OCI-LY3 (cell line): ENCODE results near the gene KTN1.

Experiments
- H2AFZ ChIP-seq: fragments of 200-600, 300-600 bp; shearing (Covaris generic); 2 replicates; pipeline ENCODE4 v1.6.0; 2014; ENCODE audit warnings: antibody characterized with exemption, low read depth, low read length
- H3K27ac ChIP-seq: fragments of 200-600, 300-600 bp; sonication (generic); 2 replicates; pipeline ENCODE4 v1.5.1; 2014; ENCODE audit warnings: mild to moderate bottlenecking, low read length, moderate library complexity, mixed read lengths
- H3K27me3 ChIP-seq: fragments of 200-600, 300-600 bp; sonication (generic); 2 replicates; pipeline ENCODE4 v1.6.1; 2014; ENCODE audit warnings: low read depth, low read length, mixed read lengths
- H3K36me3 ChIP-seq: fragments of 200-600, 300-600 bp; sonication (generic); replicated peaks from 2 replicates; pipeline ENCODE3; 2014; ENCODE audit warnings: low read depth, low read length, mixed read lengths
- H3K4me1 ChIP-seq: fragments of 300-600, 200-600 bp; sonication (generic); 2 replicates; pipeline ENCODE4 v1.6.1; 2014; ENCODE audit warnings: low read length, mixed read lengths
- H3K4me2 ChIP-seq: fragments of 200-600, 300-600 bp; sonication (generic); 2 replicates; pipeline ENCODE4 v1.6.1; 2014; ENCODE audit warnings: low read length, mixed read lengths
- H3K4me3 ChIP-seq: fragments of 300-600, 200-600 bp; sonication (generic); 2 replicates; pipeline ENCODE4 v1.5.1; 2014; ENCODE audit warnings: antibody characterized with exemption, mild to moderate bottlenecking, low read length, moderate library complexity
- H3K79me2 ChIP-seq: fragments of 300-600, 200-600 bp; shearing (Covaris generic); 2 replicates; pipeline ENCODE4 v1.6.1; 2014; ENCODE audit warnings: mild to moderate bottlenecking, low read length, mixed read lengths
- H3K9ac ChIP-seq: fragments of 300-600, 200-600 bp; shearing (Covaris generic); 2 replicates; pipeline ENCODE4 v1.6.0; 2014; ENCODE audit warnings: mild to moderate bottlenecking, low read length, moderate library complexity
- H3K9me3 ChIP-seq: fragments of 200-600, 300-600 bp; shearing (Covaris generic); 2 replicates; pipeline ENCODE4 v1.6.1; 2014; ENCODE audit warnings: low read length, mixed read lengths; ENCODE audit not compliant: insufficient read depth
- H4K20me1 ChIP-seq: fragments of 200-600, 300-600 bp; sonication (generic); 2 replicates; pipeline ENCODE4 v1.6.1; 2016; ENCODE audit warnings: low read length, mixed read lengths; ENCODE audit not compliant: insufficient read depth
- CTCF ChIP-seq: fragments of 200-600, 300-600 bp; sonication (generic); IDR thresholded peaks from 2 replicates; pipeline ENCODE4 v1.5.1; 2014; ENCODE audit warnings: antibody characterized with exemption, low read length, low read depth
- EZH2phosphoT487 ChIP-seq: fragments of 200-600 bp; shearing (Covaris generic); IDR thresholded peaks from 2 replicates; pipeline ENCODE4 v1.6.1; 2018; ENCODE audit warnings: antibody characterized with exemption, mixed run types, low read depth

The KTN1 gene

GRCh38 chr14:55650992-55651391 lies 71.0 kb downstream of the KTN1 start:
- TF ChIP-seq CTCF = no peak
- TF ChIP-seq EZH2phosphoT487 = no peak
- Histone ChIP-seq H3K36me3 (peaks cover 53% of the 10 kb centered on the region), H4K20me1 (no peaks in the 10 kb centered on the region), H3K4me1 (no peaks in the 10 kb centered on the region), H3K4me2 (no peak overlapping the region), H3K27me3 (no peaks in the 10 kb centered on the region), H3K79me2 (no peaks in the 10 kb centered on the region), H3K9me3 (no peaks in the 10 kb centered on the region), H3K4me3 (no peak overlapping the region), H3K9ac (no peak overlapping the region), H3K27ac (no peak overlapping the region), H2AFZ (no peak overlapping the region)

GRCh38 chr14:55654243-55654642 lies 74.2 kb downstream of the KTN1 start:
- H3K79me2 ChIP-seq = no peaks in the 10 kb centered on the region
- H3K27me3 ChIP-seq = no peaks in the 10 kb centered on the region
- no peaks in the 10 kb centered on the region for H3K4me1 ChIP-seq
- H2AFZ ChIP-seq = no peak overlapping the region
- no peak overlapping the region for H3K27ac ChIP-seq
- no peak overlapping the region for H3K9ac ChIP-seq
- H3K4me2 ChIP-seq = no peak overlapping the region
- H4K20me1 ChIP-seq = no peaks in the 10 kb centered on the region
- H3K9me3 ChIP-seq = no peaks in the 10 kb centered on the region
- no peak for TF ChIP-seq CTCF
- TF ChIP-seq EZH2phosphoT487 = no peak
- no peak overlapping the region for H3K4me3 ChIP-seq
- peaks cover 54% of the 10 kb centered on the region for H3K36me3 ChIP-seq

- Histone ChIP-seq H3K27me3 (no peaks in the 10 kb centered on the region), H3K27ac (no peak overlapping the region), H3K4me3 (no peak overlapping the region), H3K36me3 (peaks cover 38% of the 10 kb centered on the region), H3K4me1 (peaks cover 21% of the 10 kb centered on the region), H3K79me2 (peaks cover 1% of the 10 kb centered on the region; the same call in 1 of the 2 replicates), H2AFZ (no peak overlapping the region), H4K20me1 (peaks cover 24% of the 10 kb centered on the region), H3K9me3 (no peaks in the 10 kb centered on the region), H3K4me2 (no peak overlapping the region), H3K9ac (no peak overlapping the region)
- TF ChIP-seq EZH2phosphoT487 (no peak), CTCF (no peak)
These were observed 81.0 kb downstream of the KTN1 start for GRCh38 chr14:55661029-55661428.

DNA sequence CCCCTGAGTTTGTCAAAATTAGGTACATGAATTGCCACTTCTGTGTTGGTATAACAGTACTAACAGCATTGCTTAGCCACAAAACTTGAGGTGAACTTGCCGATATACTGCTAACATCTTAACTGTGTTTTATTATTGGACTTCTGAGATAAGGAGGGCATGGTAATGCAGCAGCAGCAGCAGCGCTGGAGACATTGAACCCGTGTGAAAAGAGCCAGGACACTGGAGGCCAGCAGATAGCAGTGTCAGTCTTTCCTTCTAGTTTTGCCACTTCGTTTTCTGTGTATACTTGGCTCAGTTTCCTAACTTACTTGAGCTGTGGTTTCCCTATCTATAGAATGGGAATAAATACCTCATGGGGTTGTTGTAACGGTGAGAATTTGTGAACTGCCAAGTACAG lies 82.7 kb downstream of the KTN1 start:
- Histone ChIP-seq H3K27ac (no peak overlapping the region), H3K4me3 (no peak overlapping the region), H3K4me1 (peaks cover 23% of the 10 kb centered on the region), H3K9ac (no peak overlapping the region), H3K4me2 (no peak overlapping the region), H3K36me3 (peaks cover 36% of the 10 kb centered on the region), H2AFZ (no peak overlapping the region), H3K79me2 (peaks cover 4% of the 10 kb centered on the region; the same call in 1 of the 2 replicates), H3K9me3 (no peaks in the 10 kb centered on the region), H3K27me3 (no peaks in the 10 kb centered on the region), H4K20me1 (peaks cover 31% of the 10 kb centered on the region)
- no peak for TF ChIP-seq CTCF
- TF ChIP-seq EZH2phosphoT487 = no peak
